Frontal cortex (tissue), 4 donors: ENCODE measurements around the gene RASAL2. TPM values are rescaled to one million over a fixed set of nuclear protein-coding genes. Genes with fewer than 3 reads are reported as not detected.

ENCODE experiments used
- DNase-seq, 2 donors: peaks; one replicate each; pipeline ENCODE4 v3.0.0; 2012; ENCODE audit warnings: low spot score in 2 of 2
- FAIRE-seq: peaks from 2 replicates; lab custom pipeline; 2012; peaks lifted over from hg19 to GRCh38; lab: Jason Lieb, UNC
- total RNA-seq: library from RNA; depleted of rRNA; stranded (reverse); fragments of >200 nt; gene quantifications from one replicate; pipeline ENCODE4 v1.2.3, GENCODE V29; 2014
- donor health status: control.
- donor health status: control.
- donor health status: control.

Gene RASAL2
- total RNA-seq, 1 donor from 2014 or later: 28.9 TPM

DNA sequence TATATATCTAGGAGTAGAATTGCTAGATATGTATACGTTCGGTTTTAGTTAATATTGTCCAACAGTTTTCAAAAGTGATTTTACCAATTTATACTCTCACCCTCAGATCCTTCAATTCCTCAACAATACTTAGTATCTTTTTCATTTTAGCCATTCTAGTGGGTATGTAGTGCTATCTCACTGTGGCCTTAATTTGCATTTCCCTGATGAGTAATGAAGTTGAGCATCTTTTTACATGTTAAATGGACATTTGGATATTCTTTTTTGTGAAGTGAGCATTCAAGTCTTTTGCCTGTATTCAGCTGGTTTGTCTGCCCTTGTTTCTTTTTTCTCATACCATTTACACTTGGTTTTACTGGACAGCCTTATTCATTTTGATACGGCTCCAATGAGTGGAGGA, 172.2 kb downstream of the RASAL2 start:
- no peak for FAIRE-seq
- DNase-seq: no peak

DNA sequence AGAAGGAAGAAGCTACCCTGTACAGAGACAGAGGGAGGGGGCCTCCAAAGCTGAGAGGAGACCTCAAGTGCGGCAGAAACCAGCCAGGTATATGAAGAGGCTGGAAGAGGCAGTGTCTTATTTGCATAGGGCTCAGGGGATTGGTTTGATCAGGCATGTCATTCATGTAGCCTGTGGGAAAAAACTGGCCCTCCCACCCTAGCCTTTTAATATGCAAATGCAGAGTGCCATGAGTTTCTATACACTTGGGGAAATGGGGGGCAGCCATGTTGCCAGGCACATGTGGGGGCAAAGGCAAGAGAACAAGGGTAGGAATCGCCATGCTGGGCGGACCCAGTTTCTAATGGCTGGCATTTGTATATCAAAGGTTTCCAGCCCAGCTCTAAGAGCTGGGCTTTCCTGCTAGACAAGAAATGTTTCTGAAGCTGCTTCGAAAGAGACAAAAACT, 172.7 kb downstream of the RASAL2 start:
- DNase-seq (no peak), FAIRE-seq (no peak)

DNA sequence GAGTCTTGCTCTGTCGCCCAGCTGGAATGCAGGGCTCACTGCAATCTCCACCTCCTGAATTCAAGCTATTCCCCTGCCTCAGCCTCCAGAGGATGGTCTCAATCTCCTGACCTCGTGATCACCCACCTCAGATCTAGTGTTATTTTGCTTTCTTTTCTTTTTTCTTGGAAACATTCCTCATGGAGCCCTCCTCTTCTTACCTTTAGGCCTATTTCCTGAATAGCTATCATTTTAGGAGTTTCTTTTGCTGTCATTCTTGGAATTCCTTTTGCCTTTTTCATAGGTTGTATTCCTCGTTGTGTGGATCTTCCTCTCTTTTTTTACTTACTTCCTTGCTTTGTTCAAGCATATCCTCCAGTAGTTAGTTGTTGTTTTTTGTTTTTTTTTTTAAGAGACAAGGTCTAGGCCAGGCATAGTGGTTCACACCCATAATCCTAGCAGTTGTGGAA, 173.8 kb downstream of the RASAL2 start:
- DNase-seq (no peak), FAIRE-seq (no peak)

DNA sequence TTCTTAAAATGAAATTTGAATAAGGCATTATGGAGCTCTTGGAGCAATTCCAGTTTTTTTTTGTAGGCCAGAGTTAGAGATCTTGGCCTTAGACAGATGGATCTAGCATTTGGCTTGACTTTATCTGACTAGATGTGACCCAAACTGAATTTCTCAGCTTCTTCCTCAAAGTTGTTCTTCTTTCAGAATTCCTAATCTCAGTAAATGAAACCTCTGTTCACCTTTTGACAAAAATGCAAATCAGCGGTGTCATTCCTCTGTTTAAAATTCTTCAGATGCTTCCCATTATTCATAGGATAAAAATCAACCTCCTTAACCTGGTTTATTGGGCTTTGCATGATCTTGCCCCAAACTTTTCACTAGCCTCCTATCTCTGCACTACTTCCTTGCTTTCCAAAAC, 177.6 kb downstream of the RASAL2 start:
- no peak for DNase-seq
- no peak for FAIRE-seq

DNA sequence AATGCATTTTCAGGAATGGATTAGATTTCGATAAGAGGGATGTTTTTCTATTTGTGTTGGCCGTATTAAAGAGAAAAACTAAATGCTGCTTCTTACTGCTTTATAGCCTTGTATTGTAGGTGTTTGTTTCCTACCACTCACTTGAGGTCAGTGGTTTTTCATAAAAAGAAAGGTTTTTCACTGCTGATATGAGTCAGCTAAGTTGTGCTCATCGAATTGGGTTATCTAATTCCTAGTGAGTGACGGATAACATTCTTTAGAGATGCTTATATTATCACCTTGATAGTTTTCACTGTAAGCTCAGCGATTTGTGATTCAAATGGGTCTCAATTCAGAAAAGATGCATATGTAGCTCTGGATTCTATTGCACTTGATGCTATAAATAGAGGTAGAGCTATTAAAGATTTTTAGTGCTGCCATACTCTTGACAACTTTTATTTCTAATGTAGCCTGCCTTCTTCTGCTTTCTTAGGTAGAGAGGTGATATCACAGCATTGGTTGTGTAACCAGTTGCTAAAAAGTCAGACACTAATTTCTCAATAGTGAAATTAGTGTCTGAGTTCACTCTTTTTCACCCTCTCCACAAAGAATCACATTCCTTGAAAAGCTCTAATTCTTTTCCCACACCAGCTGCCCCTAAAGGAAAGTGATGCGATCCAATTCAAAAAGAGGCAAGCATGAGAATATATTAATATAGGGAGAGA, 180.0 kb downstream of the RASAL2 start:
- no peak for FAIRE-seq
- no peak for DNase-seq

DNA sequence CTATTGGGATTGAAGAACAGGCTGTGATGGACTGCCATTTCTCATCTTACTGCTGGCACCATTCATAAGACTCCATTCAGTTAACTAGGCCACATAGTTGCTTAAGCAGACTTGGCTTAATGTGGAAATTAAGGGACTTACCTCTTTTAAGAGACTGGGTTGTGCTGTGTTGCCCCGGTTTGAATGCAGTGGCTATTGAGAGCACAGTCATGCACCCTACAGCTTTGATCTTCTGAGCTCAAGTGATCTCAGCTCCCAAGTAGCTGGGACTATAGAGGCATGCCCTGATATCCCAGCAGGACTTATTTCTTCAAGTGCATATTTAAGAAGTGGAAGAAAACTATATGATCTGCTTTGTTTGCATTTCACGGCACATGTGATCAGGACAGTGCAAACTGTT, 181.1 kb downstream of the RASAL2 start:
- no peak for FAIRE-seq
- no peak for DNase-seq

DNA sequence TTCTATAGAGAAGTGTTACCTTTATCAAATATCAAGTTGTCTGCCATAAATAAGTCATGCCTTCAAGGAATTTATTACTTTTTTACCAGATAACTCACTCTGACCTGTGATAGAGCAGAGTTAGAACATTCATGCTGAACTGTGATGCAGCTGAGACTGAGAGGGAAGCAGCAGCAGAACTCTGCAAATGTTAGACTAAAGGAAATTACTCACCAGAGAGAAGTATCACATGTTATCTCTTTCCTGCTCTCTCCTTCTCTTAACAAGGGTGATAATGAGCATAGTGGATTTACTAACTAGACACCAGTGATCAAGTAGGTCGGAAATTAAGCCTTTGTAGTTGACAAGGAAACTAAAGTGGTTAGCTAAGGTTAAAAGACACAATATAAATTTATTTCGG, 181.6 kb downstream of the RASAL2 start:
- FAIRE-seq (no peak), DNase-seq (no peak)

DNA sequence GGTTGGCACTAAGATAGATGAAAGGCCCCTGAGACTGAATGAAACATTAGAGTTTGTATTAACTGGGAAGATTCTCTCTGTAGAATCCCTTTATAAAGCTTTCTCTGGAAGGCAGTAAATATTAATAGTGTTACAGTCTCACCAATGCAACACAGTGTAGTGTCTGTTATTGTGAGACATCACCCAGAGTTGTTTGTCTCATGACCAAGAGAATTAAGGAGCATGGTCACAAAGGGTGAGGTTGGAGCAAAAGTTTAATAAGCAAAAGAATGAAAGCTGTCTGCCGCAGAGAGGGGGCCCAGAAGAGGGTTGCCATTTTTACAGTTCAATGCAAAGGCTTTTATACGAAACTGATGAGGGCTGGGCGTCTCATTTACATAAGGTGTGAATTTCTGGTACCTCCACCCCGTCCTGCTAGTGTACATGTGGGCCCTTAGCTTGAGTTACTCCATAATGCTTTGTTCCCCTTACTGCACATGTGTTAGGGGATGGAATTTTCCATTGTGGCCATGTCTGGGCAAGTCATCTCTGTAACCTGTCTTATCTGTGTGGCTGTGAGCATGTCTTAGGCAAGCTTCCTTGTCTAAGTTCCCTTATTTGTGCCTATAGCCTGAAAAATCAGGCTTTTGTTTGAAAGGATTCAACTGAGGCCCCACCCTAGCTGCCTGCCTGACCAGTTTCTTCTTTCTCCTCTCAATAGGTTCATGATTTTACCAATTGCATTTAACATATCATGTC, 184.1 kb downstream of the RASAL2 start:
- FAIRE-seq: no peak
- DNase-seq: no peak

DNA sequence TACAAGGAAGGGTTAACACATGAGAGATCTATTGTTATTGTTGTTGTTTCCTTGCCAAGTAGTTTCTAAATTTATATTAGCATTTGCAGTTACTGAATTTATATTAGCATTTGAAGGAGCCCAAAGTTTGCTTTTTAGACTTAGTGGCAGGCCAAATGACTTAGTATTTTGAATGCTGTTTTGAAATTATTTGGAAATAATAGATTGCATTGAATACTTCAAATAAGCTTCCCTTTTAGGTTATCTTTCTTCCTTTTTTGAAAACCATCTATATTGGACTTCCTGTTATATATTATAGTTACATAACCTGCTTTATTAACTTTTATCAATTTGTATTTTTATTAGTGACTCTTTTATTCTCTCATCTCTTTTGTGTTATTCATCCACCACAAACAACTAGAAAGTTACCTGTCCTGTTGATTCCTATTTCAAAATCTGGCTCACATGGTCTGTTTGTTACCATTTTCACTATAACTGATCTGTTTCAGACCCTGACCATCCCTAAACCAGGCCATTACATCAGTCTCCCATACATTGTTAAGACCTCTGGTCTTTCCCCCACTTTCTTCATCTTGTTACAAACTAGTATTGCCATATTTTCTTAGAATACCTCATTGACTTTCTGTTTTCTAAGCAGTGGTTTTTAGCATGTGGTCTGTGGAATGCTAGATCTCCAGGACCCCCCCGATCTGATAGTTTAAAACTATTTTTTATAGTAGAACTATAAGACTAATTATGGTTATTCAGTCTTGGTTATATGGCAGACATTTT, 185.2 kb downstream of the RASAL2 start:
- FAIRE-seq: no peak
- no peak for DNase-seq

DNA sequence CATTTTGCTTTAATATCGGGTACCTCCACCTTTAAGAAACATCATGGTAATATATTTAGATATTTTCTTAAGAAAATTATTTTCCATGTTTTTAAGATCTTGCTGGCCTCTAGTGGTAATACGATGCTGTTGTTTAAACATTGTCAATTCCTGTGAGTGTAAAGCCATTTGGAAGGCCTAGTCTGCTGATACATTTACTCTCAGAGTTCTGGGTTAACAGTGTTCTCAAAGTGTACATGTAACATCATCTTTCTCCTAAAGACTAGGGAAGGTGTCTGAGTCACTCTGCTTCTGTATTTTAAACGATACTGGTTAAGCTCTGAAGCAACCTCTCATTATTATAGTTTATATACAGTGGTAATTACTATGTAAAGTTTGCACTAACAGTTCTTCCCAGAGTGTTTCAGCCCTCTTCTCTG, 189.1 kb downstream of the RASAL2 start:
- FAIRE-seq: no peak
- DNase-seq: peak in 1 of 2 donors; percentile 14

DNA sequence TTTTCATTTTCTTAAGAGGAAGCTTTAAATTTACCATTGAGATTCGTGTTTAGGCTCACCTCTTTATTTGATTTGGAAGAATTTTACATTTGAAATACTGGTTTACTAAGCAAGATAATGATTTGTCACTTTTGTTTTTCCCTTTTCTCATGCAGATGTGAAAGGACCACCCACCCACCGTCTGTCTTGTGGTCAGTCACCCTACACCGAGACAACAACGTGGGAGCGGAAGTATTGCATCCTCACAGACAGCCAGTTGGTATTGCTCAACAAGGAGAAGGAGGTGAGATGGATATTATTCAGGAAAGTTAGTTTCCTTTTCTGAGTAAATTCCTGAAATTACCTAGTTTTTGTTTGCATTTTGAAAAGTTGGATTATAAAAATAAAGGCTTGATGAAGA, 189.5 kb downstream of the RASAL2 start:
- DNase-seq (no peak), FAIRE-seq (no peak)

DNA sequence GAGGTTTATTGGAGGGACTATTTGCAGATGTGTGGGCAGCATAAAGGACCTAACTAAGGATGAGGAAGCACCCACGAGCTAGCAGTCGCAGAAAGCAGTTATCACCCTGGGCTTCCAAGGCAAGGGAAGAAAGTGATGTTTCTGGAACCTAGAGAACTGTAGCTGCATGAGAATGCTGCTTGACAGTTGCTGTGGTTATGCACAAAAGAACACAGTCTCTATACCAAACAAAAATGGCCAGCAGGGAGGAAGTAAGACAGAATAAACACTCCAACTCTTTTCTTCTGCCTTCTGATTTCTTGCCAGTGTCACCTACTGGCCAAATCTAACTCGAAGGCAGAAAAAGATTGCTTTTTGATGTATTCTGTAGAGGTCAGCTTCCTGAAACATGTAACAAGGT, 190.2 kb downstream of the RASAL2 start:
- DNase-seq (no peak), FAIRE-seq (no peak)

DNA sequence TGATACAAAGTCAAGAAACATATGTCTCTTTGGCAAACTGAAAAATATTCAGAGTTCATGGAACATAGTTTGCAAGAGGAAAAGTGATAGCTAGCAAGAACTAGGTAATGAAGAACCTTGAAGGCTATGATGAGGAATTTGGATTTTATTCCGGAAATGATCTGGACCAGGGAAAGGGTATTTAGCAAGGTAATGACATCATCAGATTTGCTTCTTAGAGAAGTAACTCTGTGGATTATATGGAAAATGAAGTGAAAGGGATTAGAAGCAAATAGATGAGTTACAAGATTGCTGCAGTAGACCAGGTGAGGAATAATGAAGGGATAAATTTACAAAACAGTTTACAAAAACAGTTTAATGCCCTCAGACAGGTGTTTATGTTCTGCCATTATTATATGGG, 197.3 kb downstream of the RASAL2 start:
- DNase-seq: no peak
- no peak for FAIRE-seq

DNA sequence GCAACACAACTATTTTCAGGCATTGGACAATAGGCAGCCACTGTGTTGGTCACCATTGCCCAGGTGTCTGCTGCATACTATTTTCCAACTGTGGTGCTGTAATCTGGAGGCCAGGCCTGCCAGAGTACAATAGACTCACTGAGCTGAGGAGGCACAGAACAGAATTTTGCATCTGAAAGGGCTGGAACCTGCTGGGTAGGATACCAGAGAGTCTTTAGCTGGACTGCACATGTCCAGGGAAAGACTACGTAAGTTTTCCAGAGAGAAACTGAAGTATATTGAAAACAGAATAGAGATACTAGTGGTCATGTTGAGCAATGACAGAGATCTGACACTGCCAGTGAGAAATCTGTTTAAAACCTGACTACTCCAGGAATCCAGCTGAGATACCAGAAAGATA, 200.8 kb downstream of the RASAL2 start:
- FAIRE-seq (no peak), DNase-seq (no peak)

DNA sequence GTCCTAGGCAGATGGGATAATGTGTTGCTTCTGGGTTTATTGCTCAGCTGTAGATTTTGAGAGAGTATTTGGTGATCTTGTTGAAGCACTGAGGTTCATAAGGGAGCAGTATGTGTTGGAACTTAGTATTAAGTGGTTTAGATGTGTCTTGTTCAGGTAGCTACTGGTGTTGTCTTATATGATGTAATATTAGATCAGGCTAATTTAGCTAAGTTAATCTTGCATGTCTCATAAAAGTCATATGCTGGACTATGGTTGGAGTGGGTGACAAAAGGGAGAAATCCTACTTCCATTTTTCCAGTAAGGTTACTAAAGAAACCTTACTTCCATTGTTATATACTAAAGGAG, 206.4 kb downstream of the RASAL2 start:
- DNase-seq (no peak), FAIRE-seq (no peak)

DNA sequence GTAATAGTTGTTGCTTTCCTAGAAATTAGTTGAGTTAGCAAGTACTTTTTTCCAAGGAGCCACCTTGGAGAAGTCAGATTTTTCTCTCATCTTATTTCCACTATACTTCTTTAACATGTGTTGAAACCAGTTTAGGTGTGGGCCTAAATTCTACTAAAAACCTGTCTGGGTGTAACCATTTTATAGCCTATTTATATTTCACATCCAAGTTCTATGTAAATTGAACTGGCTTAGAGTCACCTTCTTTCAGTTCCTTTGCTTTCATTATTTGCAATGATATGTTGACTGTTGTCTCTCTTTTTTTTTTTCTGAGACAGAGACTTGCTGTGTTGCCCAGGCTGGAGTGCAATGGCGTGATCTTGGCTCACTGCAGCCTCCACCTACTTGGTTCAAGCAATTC, 207.2 kb downstream of the RASAL2 start:
- FAIRE-seq (no peak), DNase-seq (no peak)

DNA sequence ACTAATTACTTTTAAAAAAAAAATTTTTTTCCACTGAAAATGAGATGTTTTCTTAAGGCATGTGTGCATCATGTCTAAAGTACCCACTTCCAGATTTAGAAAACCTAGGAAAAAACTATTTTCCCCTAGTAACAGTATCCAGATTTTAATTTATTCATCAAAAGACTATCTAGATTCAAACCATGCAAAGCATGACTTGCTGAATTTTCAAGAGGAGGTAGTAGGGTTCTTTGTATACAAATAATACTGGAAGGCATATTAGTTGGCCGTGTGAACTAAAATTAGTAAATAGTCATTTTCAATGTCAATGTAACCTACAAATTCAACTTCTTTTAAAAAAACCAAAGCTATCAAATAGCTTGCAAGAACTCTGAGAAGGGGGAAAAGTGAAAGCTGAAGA, 213.4 kb downstream of the RASAL2 start:
- FAIRE-seq (no peak), DNase-seq (no peak)

DNA sequence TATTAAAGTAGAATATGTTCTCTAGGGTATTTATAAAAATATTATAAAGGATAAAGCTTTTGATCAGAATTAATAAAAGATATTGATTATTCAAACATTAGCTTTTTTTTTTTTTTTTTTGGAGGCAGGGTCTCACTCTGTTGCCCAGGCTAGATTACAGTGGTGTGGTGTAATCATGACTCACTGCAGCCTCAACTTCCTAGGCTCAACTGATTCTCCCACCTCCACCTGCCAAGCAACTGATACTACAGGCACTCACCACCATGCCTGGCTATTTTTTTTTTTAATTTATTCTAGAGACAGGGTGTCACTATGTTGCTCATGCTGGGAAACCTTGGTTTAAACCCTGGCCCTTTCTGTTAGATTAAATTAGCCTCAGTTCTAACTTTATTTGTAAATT, 214.5 kb downstream of the RASAL2 start:
- no peak for DNase-seq
- no peak for FAIRE-seq

DNA sequence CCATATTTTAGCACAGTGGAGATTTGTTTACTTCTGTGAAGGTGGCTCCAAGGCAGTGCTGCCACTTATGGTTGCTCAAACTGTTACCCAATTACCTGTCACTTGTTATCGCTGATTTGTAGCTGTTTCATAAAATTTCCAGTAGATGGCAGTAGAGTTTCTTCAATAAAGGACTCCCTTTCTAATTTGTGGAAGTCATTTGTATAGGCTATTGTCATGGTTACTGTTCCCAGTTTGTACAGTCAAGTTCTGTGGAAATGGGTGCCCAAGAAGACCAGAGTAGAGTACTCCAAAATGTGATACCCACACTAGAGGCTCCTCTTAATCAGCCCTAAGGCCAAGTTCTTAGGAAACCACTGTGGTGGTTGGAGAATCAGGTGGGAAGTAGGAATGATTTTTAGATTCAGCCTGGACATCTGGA, 216.8 kb downstream of the RASAL2 start:
- peak; percentile 23 to 35 for DNase-seq
- peak; percentile 33 for FAIRE-seq

DNA sequence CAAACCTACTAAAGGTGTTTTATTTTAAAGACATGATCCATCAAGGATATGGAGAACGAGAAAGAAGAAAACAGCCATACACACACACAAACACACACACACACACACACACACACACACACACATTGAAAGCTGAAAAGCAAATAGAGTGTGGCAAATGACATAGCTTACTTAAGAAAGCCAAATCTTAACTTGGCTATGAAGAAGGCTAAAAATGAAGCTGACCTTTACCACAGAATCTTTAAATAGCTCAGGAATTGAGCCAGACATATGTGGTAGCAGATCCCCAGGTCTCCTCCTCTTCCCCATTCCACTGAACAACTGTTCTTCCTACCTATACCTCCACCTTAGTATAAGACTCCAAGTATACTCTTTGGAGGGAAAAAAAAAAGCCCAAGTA, 217.3 kb downstream of the RASAL2 start:
- DNase-seq: no peak
- no peak for FAIRE-seq
